GM19099 (cell line): ENCODE results near the gene TRMT10B.

ENCODE experiments used
- POLR2A ChIP-seq: IDR thresholded peaks from 3 replicates; pipeline ENCODE4 v1.6.1; 2011; ENCODE audit warnings: low read depth; ENCODE audit not compliant: insufficient read length; ENCODE audit errors: extremely low read depth

TRMT10B gene

DNA sequence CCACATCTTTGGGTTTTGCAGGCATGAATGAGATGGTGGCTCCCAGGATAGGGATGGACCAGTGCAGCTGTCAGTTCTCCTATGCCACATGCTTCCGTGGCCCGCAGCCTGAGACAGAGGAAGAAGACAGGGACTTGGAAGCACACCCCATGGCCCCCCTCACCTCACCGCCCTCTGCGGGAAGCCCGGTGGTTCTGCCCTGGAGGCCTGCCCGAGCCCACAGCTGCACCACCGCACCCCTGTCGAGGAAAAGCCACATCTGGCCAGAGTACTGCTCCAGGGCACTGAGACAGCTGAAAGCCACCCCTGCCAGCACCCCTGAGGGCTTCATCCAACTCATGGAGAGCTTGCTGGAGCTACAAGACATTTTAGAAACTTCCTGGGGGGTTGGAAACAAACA is 7.6 kb upstream of the TRMT10B start:
- TF ChIP-seq POLR2A = no peak

DNA sequence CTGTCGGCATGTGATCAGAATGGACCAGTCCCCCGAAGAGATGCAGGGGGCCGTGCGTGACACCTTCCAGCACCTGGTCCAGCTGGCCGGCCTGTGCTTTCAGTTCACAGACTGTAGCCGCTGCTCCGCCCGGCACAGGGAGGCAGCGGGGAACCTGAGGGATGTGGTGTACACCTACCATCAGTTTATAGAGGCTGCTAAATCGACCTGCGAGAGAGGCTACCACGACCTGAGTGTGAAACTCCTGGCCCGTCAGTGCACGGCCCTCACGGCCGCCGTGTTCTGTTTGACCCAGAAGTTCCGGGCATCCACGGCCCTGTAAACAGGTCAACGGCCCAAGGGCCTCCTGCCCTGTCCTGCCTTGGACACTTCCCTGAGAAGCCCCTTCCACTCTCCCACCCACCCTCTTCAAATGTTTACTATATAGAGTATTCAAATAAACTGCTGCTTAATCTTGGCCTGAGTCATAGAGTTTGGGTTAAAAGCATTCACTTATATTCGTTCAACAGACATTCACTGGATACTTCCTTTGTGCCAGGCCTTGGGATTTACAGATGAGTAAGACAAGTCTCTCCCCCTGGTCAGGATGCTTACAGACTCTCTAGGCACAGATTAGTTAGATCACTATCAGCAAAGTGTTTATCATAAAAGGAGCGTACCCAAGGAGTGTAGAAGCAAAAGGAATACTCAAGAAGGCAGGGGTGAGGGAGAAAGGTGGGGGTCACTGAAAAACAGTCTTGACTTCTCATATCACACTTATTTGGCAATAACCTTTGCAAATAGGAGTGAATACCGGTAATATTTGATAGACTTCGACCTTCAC is 6.9 kb upstream of the TRMT10B start:
- no peak for TF ChIP-seq POLR2A

DNA sequence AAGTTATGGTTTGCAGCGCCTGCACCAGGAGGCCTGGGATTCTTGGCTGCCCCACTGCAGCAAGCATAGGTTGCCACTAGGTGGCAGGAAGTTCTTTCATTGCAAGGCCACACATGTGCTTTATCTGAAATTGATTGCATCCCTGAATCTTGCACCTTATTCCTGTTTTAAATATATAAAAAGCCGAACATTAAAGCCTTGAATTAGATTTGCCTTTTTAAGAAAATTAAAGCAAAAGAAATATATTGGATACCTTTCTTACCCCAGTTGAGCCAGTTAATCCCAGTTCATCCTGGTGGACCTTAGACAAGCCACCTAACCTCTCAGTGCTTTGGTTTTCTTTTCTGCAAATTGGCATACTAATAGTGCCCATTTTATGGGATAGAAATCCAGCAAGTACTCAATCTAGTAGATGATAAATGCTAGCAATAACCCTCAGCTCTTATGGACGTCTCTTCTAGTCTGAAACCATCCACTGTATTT is 6.3 kb upstream of the TRMT10B start:
- no peak for TF ChIP-seq POLR2A

GRCh38 chr9:37749129-37749528 is 4.5 kb upstream of the TRMT10B start:
- TF ChIP-seq POLR2A = no peak

DNA sequence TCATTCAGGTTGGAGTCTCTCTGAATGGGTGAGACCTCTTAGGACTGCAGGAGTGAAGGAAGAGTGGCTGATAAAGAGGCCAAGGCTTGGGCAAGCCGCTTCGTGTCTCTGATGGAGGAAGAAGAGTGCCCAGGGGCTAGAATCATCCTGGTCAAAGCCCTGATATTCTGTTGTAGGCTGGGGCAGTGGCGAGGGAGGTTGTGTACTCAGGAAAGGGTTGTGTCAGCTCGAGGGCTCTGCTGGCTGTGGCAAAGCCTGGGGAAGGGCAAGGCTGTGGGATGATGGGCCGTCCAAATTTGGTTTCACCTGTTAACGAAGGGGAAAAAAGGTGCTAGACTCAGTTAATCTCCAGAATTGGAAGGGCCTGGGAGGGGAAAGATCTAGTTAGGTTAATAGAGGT is 2.4 kb upstream of the TRMT10B start:
- no peak for TF ChIP-seq POLR2A

DNA sequence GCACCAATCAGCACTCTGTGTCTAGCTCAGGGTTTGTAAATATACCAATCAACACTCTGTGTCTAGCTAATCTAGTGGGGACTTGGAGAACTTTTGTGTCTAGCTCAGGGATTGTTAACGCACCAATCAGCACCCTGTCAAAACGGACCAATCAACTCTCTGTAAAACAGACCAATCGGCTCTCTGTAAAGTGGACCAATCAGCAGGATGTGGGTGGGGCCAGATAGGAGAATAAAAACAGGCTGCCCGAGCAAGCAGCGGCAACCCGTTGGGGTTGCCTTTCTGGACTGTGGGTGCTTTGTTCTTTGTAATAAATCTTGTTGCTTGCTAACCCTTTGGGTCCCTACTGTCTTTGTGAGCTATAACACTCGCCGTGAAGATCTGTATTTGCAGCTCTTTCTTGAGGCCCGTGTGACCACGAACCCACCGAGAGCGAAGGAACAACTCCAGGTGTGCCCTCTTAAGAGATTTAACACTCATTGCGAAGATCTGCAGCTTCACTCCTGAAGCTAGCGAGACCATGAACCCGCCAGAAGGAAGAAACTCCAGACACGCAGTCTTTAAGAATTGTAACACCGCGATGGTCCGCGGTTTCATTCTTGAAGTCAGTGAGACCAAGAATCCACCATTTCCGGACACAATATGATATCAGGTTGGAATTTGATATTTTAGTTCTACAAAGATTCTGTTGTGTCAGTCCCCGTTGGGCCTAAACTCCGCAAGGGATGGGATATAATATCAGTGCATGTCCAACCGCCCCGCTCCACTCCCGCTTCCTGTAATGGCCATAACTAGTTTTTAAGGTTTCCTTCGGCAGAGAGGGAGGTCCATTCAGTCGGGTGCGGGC is 740 bp upstream of the TRMT10B start:
- TF ChIP-seq POLR2A = no peak

DNA sequence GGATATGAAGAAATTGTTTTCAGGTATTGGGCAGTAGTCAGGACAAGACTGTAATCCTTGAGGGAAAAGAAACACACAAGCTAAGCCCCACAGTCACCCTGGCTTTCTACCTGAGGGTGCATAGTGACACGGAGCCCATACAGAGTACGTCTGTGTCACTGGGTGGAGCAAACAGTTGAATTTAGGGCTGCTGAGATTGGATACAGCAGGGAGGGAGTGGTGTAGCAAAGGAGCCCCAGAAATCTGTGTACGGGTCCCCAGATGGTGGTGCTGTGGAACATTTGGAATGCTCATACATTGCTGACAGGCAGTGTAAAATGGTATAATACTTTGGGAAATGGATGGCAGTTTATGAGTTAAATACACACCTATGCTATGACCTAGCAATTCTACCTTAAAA is 5.1 kb downstream of the TRMT10B start:
- no peak for TF ChIP-seq POLR2A

DNA sequence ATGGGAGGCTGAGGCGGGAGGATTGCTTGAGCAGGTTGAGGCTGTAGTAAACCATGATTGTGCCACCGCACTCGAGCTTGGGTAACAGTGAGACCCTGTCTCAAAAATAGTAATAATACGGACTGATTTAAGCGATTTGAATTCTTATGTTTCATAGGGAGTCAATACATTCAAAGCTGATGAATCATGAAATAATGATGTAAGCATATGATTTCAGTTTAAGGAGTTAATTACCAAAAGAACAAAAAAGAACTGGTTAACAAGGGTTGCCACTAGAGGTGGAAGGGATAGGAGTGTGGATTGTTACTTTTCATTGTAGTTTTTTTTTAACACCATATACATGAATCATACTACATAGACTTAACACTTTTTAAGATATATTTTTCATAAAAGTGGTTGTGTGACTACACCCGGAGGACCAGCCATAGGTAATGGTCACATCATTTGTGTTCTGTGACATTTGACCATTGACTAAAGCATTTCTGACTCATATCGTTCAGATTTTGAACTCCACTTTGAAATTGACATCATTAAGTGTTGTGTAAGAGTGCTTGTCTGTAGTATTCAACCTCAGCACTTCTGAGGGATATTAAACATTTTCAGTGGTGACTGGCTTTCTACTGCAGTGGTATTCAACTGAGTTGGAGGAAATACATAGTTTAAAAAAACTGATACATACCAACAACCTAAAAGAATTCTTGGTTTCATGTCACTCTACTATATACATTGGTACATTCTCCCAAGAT is 7.0 kb downstream of the TRMT10B start:
- TF ChIP-seq POLR2A = no peak

DNA sequence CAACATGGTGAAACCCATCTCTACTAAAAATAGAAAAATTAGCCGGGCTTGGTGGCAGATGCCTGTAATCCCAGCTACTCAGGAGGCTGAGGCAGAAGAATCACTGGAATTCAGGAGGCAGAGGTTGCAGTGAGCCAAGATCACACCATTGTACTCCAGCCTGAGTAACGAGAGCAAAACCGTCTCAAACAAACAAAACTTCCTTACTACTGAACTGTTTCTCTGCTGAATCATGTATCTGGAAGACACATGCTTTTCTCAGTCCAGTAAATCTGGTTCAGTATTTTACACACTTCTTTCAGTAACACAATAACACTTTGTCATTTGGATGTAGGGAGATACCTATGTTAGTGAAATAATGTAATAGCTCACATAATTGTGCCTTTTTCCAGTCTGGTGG is 7.9 kb downstream of the TRMT10B start:
- TF ChIP-seq POLR2A = no peak

GRCh38 chr9:37769306-37769705 is 15.7 kb downstream of the TRMT10B start:
- TF ChIP-seq POLR2A = no peak

DNA sequence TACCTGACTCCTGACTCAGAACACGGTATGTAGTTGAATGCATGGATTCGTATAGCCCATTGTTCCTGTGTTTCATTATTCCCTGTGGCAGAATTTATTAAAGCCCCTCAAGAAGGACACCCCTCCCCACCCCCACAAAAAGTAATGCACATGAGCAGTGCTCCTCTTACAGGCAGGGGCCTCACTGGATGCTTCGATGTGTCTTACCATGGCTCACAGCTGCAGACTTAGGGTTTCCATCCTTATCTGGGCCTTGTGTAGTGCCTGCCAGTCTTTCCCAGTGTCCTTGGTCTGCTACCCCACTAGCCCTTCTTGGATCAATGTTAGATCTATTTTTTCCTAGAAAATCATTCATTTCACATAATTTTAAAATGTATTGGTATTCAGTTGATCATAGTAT is 16.4 kb downstream of the TRMT10B start:
- TF ChIP-seq POLR2A = no peak

GRCh38 chr9:37775216-37775919 is 21.8 kb downstream of the TRMT10B start:
- no peak for TF ChIP-seq POLR2A

- TF ChIP-seq POLR2A = no peak
Observed at GRCh38 chr9:37776328-37776727, 22.7 kb downstream of the TRMT10B start.

- no peak for TF ChIP-seq POLR2A
Observed at GRCh38 chr9:37778534-37778933, 24.9 kb downstream of the TRMT10B start.

DNA sequence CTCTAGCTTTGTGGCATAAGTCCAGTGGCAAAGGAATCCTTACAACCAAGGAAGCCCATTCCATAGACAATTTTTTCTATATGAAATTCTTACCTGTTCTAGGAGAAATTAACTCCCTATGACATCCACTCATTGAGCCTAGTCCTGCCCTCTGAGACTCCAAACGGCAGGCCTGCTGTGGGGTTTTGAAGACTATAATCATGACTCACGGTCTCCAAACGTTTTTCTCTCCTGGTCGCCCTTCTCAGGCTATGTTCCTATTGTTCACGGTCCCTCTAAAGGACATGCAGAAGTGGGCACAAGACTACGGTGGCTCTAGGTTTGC is 30.6 kb downstream of the TRMT10B start:
- no peak for TF ChIP-seq POLR2A
